ENCODE measurements around the gene PRAME.

The PRAME gene

GRCh38 chr22:22554587-22555284, 4.3 kb downstream of the PRAME start:
- H3K4me3 ChIP-seq (ENCODE audit: low read depth, low read length), result no peak overlapping the region
- DNase-seq (ENCODE audit: low read depth), result peak; percentile 14
- no peak for TF ChIP-seq CTCF (IDR thresholded peaks at IDR 0.05; ENCODE audit: insufficient read depth, low read depth, low read length, missing control alignments)

GRCh38 chr22:22553735-22554586, 5.1 kb downstream of the PRAME start:
- TF ChIP-seq CTCF (IDR thresholded peaks at IDR 0.05; ENCODE audit: insufficient read depth, low read depth, low read length, missing control alignments), result no peak
- no peak overlapping the region for H3K4me3 ChIP-seq (ENCODE audit: low read depth, low read length)
- no peak for DNase-seq (ENCODE audit: low read depth)

GRCh38 chr22:22553141-22553540, 5.9 kb downstream of the PRAME start:
- H3K4me3 ChIP-seq (ENCODE audit: low read depth, low read length), result no peak overlapping the region
- TF ChIP-seq CTCF (IDR thresholded peaks at IDR 0.05; ENCODE audit: insufficient read depth, low read depth, low read length, missing control alignments), result no peak
- no peak for DNase-seq (ENCODE audit: low read depth)

GRCh38 chr22:22552630-22553029, 6.4 kb downstream of the PRAME start:
- H3K4me3 ChIP-seq (ENCODE audit: low read depth, low read length), result no peak overlapping the region
- DNase-seq (ENCODE audit: low read depth), result peak; percentile 15
- TF ChIP-seq CTCF (IDR thresholded peaks at IDR 0.05; ENCODE audit: insufficient read depth, low read depth, low read length, missing control alignments), result peak; percentile 12

GRCh38 chr22:22550789-22551434, 8.2 kb downstream of the PRAME start:
- no peak overlapping the region for H3K4me3 ChIP-seq (ENCODE audit: low read depth, low read length)
- no peak for DNase-seq (ENCODE audit: low read depth)
- TF ChIP-seq CTCF (IDR thresholded peaks at IDR 0.05; ENCODE audit: insufficient read depth, low read depth, low read length, missing control alignments), result no peak

GRCh38 chr22:22548910-22549309, 10.2 kb downstream of the PRAME start:
- H3K4me3 ChIP-seq (ENCODE audit: low read depth, low read length), result no peak overlapping the region
- no peak for TF ChIP-seq CTCF (IDR thresholded peaks at IDR 0.05; ENCODE audit: insufficient read depth, low read depth, low read length, missing control alignments)
- DNase-seq (ENCODE audit: low read depth), result no peak

All from GM12865 (cell line).